ENCODE measurements around the gene TOR4A. TPM values are rescaled to one million over a fixed set of nuclear protein-coding genes. Genes with fewer than 3 reads are reported as not detected.

The TOR4A gene
- total and polyA plus RNA-seq, 9 of the 15 experiments (the other 6 are each of a cell fraction or from before 2014, with no cell fraction given): 3.9 to 49.2 (median 8.8) TPM

GRCh38 chr9:137234758-137235423, 42.6 kb upstream of the TOR4A start:
- Histone ChIP-seq H3K9me1 (ENCODE audit: control insufficient read depth, insufficient read depth, low read length) (peaks cover 4% of the 10 kb centered on the region), H3K27ac (ENCODE audit: extremely low read depth, low read depth, low read length) (no peak overlapping the region), H3K27me3 (ENCODE audit: control insufficient read depth in 2 of 2, insufficient read depth in 2 of 2, low read length in 2 of 2) (no peaks in the 10 kb centered on the region), H2AFZ (ENCODE audit: low read depth, low read length) (no peak overlapping the region), H3K4me3 (no peak overlapping the region), H4K20me1 (replicated peaks; ENCODE audit: control insufficient read depth, insufficient read depth, low read length) (no peaks in the 10 kb centered on the region), H3K79me2 (ENCODE audit: control insufficient read depth, insufficient read depth, low read length) (peaks cover 21% of the 10 kb centered on the region), H3K4me1 (replicated peaks in 1 of 2; ENCODE audit: control insufficient read depth in 2 of 2, insufficient read depth in 2 of 2, low read length in 2 of 2) (peaks cover 16 to 99% of the 10 kb centered on the region in 2 experiments), H3K36me3 (ENCODE audit: control insufficient read depth, insufficient read depth, low read length) (peaks cover 4% of the 10 kb centered on the region; the same call in 1 of the 3 replicates), H3K4me2 (ENCODE audit: insufficient read depth, low read length) (no peak overlapping the region), H3K9me3 (replicated peaks; ENCODE audit: control insufficient read depth, insufficient read depth, low read depth, low read length) (no peaks in the 10 kb centered on the region), H3K9ac (ENCODE audit: insufficient read depth in 1 of 2, low read depth in 2 of 2, low read length in 2 of 2) (peak overlapping the region in 1 of 2 experiments; percentile 73; a peak in 2 of 4 replicates)
- intact Hi-C loops (cut with micrococcal nuclease) (no loop called here), in situ Hi-C loops (cut with MboI) (loop anchor here (25.0 kb wide), 1 partner anchor 448 kb away; the partner anchor contains the start of genes CCDC183 and TMEM141)
- WGBS (ENCODE audit: insufficient coverage, low coverage, missing lambda C conversion rate): 79% methylated on average over 16 of the region's 18 CpGs
- TF ChIP-seq SREBF1 (IDR thresholded peaks at IDR 0.05; ENCODE audit: borderline replicate concordance, low read depth, low read length) (no peak), HMG20A (CRISPR knock-in tag; conservative IDR thresholded peaks at IDR 0.05) (no peak), MED1 (CRISPR knock-in tag; IDR thresholded peaks at IDR 0.05; ENCODE audit: borderline replicate concordance) (no peak), ZNF121 (CRISPR knock-in tag; conservative IDR thresholded peaks at IDR 0.05) (no peak), BACH1 (tag; IDR thresholded peaks at IDR 0.05) (no peak), SUPT5H (IDR thresholded peaks at IDR 0.05) (no peak), NFXL1 (CRISPR knock-in tag; IDR thresholded peaks at IDR 0.05) (no peak), DLX4 (CRISPR knock-in tag; IDR thresholded peaks at IDR 0.05) (no peak), HMG20B (CRISPR knock-in tag; IDR thresholded peaks at IDR 0.05) (no peak), ZNF280B (CRISPR knock-in tag; IDR thresholded peaks at IDR 0.05) (no peak), ASH1L (IDR thresholded peaks at IDR 0.05; ENCODE audit: borderline replicate concordance, low read depth, partially characterized antibody) (no peak), ESRRB (CRISPR knock-in tag; IDR thresholded peaks at IDR 0.05; ENCODE audit: borderline replicate concordance) (no peak), MCM5 (IDR thresholded peaks at IDR 0.05; ENCODE audit: low read depth) (no peak), POLR2AphosphoS5 (IDR thresholded peaks at IDR 0.05; ENCODE audit: control insufficient read depth, insufficient read depth, low read depth, low read length) (no peak)
- ChIA-PET POLR2A (interaction anchor here (0.7 kb wide), 1 partner anchor 46 kb away, joined by 3 read pairs; no protein-coding TSS in a partner anchor), CTCF (ENCODE audit: low intra/inter-chr PET ratio) (interaction anchor here (1.6 kb wide), 1 partner anchor 46 kb away, joined by 11 read pairs; no protein-coding TSS in a partner anchor)
- BruUV-seq (replicated peaks): no TSS peak
- DNase-seq (ENCODE audit: extremely low read depth in 1 of 4, low spot score in 3 of 4): no peak
- FAIRE-seq: no peak
- no peak for ATAC-seq
